Adipocyte (in vitro differentiated cells): ENCODE data around the gene EVL.
A peak's percentile ranks its signal among the peaks of the same experiment; 100 is the strongest.
"Not testable (repeated sequence)": the region's sequence is repeated elsewhere in the genome, so short reads cannot be mapped to it uniquely, and the experiment has no call there.

Experiments
- DNase-seq: peaks from one replicate; pipeline ENCODE4 v3.0.0-alpha.2; 2015; ENCODE audit warnings: low read depth
- H3K27me3 ChIP-seq: replicated peaks from 2 replicates; pipeline ENCODE4 v1.7.0; 2013; ENCODE audit warnings: mild to moderate bottlenecking, low read length, moderate library complexity; ENCODE audit not compliant: control insufficient read depth, insufficient read depth
- H3K36me3 ChIP-seq: 2 replicates; pipeline ENCODE4 v1.7.0; 2013; ENCODE audit warnings: low read length, mild to moderate bottlenecking, moderate library complexity; ENCODE audit not compliant: control insufficient read depth, insufficient read depth, severe bottlenecking
- H3K4me1 ChIP-seq: 2 replicates; pipeline ENCODE4 v1.7.0; 2013; ENCODE audit warnings: mild to moderate bottlenecking, low read length, moderate library complexity; ENCODE audit not compliant: control insufficient read depth, insufficient read depth
- H3K4me3 ChIP-seq: 2 replicates; pipeline ENCODE4 v1.7.0; 2013; ENCODE audit warnings: mild to moderate bottlenecking, low read length, moderate library complexity
- H3K9ac ChIP-seq: 2 replicates; pipeline ENCODE4 v1.7.0; 2013; ENCODE audit warnings: mild to moderate bottlenecking, low read length, moderate library complexity
- H3K9me3 ChIP-seq: 2 replicates; pipeline ENCODE4 v1.7.0; 2013; ENCODE audit warnings: mild to moderate bottlenecking, low read length, moderate library complexity; ENCODE audit not compliant: control insufficient read depth

EVL gene

DNA sequence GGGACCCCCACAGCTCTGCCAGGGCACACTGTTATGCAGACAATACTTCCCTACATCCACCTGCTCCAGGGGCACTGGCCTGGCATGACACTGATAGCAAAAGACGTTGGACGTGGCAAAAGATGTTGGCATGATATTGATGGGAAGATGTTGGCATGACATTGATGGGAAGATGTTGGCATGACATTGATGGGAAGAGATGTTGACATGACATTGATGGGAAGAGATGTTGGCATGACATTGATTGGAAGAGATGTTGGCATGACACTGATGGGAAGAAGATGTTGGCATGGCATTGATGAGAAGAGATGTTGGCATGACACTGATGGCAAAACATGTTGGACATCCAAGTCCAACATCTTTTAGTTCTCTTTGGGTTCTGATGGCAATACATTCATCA, 105.7 kb downstream of the EVL start:
- H3K27me3 ChIP-seq, result peaks cover 16% of the 10 kb centered on the region
- H3K4me3 ChIP-seq, result no peak overlapping the region
- no peak for DNase-seq
- no peak overlapping the region for H3K9ac ChIP-seq
- peaks cover 4% of the 10 kb centered on the region for H3K4me1 ChIP-seq
- H3K9me3 ChIP-seq, result no peaks in the 10 kb centered on the region
- H3K36me3 ChIP-seq, result no peaks in the 10 kb centered on the region

DNA sequence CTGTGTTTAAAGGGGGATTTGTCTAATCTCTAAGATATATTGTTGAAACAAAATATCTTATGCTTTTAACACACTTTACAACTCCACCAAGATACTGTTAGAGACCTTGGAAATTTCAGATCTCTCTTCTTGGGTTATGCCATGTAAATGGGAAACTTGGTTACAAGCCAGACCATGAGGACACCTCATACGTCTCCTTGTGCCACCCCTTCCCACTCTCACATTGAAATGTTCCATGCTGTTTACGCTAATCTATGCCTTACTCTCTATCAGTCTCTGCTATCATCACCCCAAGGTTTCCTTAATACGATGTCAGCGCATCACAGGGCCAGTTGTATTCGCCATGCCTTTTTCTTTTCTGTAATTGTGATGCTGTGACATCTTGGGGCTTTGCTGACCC, 107.6 kb downstream of the EVL start:
- DNase-seq, result no peak
- H3K4me3 ChIP-seq, result no peak overlapping the region
- peaks cover 13% of the 10 kb centered on the region for H3K27me3 ChIP-seq
- H3K9me3 ChIP-seq, result no peaks in the 10 kb centered on the region
- no peaks in the 10 kb centered on the region for H3K36me3 ChIP-seq
- no peak overlapping the region for H3K9ac ChIP-seq
- H3K4me1 ChIP-seq, result no peaks in the 10 kb centered on the region

DNA sequence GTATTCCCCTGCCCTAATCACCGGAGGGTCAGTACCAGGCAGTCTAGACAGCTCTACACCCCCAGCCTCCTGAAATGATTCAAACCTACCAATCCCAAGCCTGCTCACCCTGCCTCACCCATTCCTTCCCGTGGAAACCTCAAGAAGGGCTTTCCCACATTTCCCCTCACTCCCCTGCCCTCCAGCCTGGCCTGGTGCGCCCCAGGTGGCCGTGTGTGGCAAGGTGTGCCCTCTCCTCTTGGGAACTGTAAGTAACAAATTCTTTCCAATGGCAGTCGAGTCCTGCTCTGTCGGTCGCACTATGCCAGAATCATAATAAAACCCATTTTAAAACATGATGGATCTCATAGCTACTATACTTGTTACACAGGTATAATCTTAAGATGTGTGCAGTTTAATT, 108.1 kb downstream of the EVL start:
- Histone ChIP-seq H3K36me3 (no peaks in the 10 kb centered on the region), H3K27me3 (peaks cover 13% of the 10 kb centered on the region), H3K4me3 (no peak overlapping the region), H3K9me3 (no peaks in the 10 kb centered on the region), H3K9ac (no peak overlapping the region), H3K4me1 (no peaks in the 10 kb centered on the region)
- no peak for DNase-seq

DNA sequence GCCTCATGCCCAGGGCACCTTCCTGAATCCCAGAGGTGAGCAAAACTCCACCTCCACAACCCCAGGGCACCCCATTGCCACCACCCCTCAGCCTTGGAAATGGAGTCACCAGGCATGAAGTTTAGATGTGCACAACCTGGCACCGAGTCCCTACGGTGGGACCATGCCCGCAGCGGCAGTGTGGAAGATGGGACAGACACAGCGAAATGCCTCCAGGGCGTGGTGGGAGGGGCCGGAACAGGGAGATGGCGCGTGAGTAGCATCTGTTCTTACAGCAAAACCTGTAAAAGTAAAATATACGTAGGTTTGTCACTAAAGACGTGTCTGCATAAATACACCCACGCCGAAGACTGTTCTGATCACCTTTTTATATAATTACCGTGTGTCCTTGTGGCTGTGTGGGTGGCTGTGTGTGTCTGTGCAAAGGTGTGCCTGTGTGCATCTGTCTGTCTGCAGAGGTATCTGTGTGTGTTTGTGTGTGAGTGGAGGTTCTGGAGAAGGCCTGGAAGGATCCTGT, 111.6 kb downstream of the EVL start:
- Histone ChIP-seq H3K36me3 (no peaks in the 10 kb centered on the region), H3K9me3 (no peaks in the 10 kb centered on the region), H3K9ac (no peak overlapping the region), H3K4me3 (no peak overlapping the region), H3K27me3 (peaks cover 9% of the 10 kb centered on the region), H3K4me1 (no peaks in the 10 kb centered on the region)
- no peak for DNase-seq

DNA sequence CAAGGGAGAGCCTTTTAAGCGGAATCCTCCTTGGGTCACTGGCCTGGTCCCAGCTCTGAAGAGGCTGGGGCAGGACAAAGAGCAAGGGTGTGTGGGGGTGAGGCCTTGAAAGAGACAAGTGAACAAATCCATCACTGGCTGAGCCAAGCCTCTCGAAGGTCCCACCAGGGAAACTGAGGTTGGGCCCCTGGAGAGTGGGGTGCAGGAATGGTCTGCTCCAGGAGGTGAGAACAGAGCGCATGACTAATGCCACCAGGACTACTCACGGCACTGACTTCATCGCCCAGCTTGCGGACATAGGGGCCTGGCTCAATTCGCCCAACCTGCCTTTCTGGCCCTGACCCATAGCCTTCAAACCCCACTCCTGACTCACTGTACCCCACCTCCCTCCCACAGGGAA, 113.5 kb downstream of the EVL start:
- peaks cover under 1% of the 10 kb centered on the region for H3K27me3 ChIP-seq
- no peak overlapping the region for H3K4me3 ChIP-seq
- H3K4me1 ChIP-seq, result no peaks in the 10 kb centered on the region
- H3K9ac ChIP-seq, result no peak overlapping the region
- no peaks in the 10 kb centered on the region for H3K9me3 ChIP-seq
- H3K36me3 ChIP-seq, result no peaks in the 10 kb centered on the region
- no peak for DNase-seq

DNA sequence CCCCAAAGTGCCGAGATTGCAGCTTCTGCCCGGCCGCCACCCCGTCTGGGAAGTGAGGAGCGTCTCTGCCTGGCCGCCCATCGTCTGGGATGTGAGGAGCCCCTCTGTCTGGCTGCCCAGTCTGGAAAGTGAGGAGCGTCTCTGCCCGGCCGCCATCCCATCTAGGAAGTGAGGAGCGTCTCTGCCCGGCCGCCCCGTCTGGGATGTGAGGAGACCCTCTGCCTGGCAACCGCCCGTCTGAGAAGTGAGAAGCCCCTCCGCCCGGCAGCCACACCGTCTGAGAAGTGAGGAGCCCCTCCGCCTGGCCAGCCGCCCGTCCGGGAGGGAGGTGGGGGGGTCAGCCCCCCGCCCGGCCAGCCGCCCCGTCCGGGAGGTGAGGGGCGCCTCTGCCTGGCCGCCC, 115.4 kb downstream of the EVL start:
- not testable (repeated sequence) for H3K4me1 ChIP-seq, H3K4me3 ChIP-seq, H3K9me3 ChIP-seq, DNase-seq, H3K36me3 ChIP-seq, H3K9ac ChIP-seq, H3K27me3 ChIP-seq

DNA sequence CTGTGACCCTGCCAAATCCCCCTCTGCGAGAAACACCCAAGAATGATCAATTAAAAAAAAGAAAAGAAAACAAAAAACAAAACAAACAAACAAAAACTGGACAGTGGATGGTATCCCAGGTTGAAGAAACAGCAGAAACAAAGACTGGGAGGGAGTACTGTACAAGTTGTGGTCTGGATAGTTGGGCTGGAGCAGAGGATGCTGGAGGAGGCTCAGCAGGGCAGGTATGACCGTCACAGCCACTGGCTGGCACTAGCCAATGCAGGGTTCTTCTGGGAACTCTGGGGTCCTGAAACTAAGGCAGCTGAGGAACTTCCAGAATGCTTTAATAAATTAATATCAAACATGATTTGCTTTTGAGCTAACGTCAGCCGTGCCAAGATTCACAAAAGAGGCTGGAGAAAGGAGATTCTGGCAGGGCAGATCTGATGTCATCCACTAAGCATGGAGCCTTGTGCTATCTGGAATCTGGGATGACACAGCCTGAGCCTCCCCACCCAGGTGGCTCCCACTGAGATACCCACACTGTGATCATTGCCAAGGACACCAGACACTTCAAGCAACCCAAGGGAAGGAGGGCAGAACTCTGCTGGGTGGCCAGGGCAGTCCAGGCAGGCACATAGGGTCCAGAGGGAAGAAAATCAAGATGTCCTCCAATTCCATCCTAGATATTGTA, 116.8 kb downstream of the EVL start:
- not testable (repeated sequence) for H3K4me1 ChIP-seq, H3K36me3 ChIP-seq, H3K4me3 ChIP-seq, H3K9me3 ChIP-seq, H3K27me3 ChIP-seq, H3K9ac ChIP-seq
- DNase-seq, result peak; percentile 26

DNA sequence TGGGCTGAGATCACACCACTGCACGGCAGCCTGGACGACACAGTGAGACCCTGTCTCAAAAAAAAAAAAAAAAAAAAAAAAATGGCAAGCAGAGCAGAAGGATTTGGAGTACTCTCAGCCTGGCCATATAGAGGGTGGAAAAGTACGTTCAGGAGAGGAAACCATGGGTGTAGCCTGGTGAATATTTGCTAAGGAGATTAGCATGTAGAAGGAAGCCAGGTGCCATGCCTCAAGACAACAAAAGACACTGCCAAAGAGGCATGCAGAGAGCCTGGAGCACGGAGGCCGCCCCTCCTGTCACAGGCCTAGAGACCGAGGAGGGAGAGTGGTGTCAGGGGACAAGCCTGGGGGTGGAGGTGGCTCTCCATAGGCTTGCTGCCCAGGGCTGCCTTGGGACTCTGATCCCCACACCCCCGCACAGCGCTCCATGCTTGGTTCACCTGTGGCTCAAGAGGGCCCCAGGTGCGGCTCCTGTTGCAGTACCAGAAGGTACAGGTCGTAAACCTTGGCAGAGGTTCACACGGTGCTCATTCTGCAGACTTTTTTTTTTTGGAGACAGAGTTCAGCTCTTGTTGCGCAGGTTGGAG, 122.1 kb downstream of the EVL start:
- H3K9ac ChIP-seq, result no peak overlapping the region
- H3K27me3 ChIP-seq, result no peaks in the 10 kb centered on the region
- no peaks in the 10 kb centered on the region for H3K9me3 ChIP-seq
- no peak overlapping the region for H3K4me3 ChIP-seq
- H3K36me3 ChIP-seq, result no peaks in the 10 kb centered on the region
- H3K4me1 ChIP-seq, result peaks cover 7% of the 10 kb centered on the region
- no peak for DNase-seq

DNA sequence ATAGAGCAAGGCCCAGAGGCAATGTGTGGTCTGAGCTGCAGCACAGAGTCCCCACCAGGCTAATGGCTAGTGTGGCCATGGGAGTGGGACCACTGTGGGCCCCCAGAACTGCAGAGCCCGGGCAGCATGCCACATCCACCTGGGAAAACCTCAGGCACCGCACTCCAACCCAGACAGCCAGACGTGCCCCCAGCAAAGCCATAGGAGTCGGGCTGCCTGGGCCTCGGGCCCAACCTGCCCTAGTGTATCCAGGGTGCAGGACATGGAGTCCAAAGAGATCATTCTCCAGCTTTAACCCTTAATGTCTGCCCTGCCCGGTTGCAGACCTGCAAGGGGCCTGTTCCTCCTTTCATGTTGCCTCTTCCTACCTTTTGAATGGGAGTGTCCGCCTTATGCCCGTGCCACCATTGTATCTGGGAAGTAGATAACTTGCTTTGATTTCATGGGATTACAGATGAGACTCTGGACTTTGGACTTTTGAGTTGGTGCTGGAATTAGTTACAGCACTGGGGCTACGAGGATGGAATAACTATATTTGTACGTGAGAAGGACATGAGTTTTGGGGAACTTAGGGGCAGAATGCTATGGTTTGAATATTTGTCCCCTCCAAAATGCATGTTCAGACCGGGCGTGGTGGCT, 123.3 kb downstream of the EVL start:
- Histone ChIP-seq H3K27me3 (no peaks in the 10 kb centered on the region), H3K9me3 (no peaks in the 10 kb centered on the region), H3K4me3 (no peak overlapping the region), H3K36me3 (no peaks in the 10 kb centered on the region), H3K4me1 (peaks cover 15% of the 10 kb centered on the region), H3K9ac (no peak overlapping the region)
- no peak for DNase-seq

DNA sequence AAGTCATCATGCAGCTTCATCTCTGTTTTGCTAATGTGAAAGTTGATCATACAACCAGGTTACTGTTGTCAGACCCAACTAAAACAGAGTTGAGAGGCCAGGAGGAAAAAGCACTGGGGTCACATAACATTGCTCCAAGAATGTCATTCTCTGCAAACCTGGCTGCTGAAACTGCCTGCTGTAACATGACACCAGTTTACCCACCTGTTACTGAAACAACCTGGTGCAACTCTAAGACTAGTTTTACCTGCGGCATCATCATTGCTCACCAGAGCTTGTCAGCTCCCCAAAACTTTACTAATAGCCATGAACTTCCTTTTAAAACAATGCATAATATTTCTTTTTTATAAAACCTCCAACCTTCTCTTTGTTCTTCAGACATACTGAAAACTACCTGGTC, 124.9 kb downstream of the EVL start:
- Histone ChIP-seq H3K4me1 (peaks cover 16% of the 10 kb centered on the region), H3K9ac (no peak overlapping the region), H3K9me3 (no peaks in the 10 kb centered on the region), H3K36me3 (no peaks in the 10 kb centered on the region), H3K4me3 (no peak overlapping the region), H3K27me3 (no peaks in the 10 kb centered on the region)
- no peak for DNase-seq

DNA sequence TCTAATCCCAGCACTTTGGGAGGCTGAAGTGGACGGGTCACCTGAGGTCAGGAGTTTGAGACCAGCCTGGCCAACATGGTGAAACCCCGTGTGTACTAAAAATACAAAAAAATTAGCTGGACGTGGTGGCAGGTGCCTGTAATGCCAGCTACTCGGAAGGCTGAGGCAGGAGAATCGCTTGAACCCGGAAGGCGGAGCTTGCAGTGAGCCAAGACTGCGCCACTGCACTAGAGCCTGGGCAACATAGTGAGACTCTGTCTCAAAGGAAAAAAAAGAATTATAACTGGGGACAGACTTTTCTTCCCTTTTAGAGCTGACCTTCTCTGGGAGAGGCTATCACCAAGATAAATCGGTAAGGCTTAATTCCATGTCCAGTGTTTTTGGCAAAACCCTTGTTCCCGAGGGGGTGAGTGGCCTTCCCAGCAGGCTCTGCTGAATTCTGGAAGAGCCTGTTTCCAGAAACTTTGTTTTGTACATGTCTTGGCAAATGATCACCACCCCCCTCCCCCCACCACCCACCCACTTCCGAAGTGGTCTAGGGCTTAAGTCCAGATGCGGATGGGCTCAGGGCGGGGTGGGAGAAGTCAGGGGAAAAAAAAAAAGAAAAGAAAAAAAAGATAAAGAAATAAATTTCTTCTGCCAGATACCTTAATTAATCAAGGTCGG, 126.5 kb downstream of the EVL start:
- DNase-seq, result no peak
- peaks cover 16% of the 10 kb centered on the region for H3K4me1 ChIP-seq
- H3K36me3 ChIP-seq, result no peaks in the 10 kb centered on the region
- H3K9me3 ChIP-seq, result no peaks in the 10 kb centered on the region
- peak overlapping the region; percentile 88 for H3K9ac ChIP-seq
- H3K27me3 ChIP-seq, result no peaks in the 10 kb centered on the region
- H3K4me3 ChIP-seq, result no peak overlapping the region
